HAP-1 (cell line): ENCODE measurements around the gene TMPO.
"Not testable (repeated sequence)": the region's sequence is repeated elsewhere in the genome, so short reads cannot be mapped to it uniquely, and the experiment has no call there.

ENCODE experiments used
- DNase-seq, 2 experiments: peaks; one replicate each; pipeline ENCODE4 v3.0.0-alpha.2; 2016 to 2020; ENCODE audit warnings: low spot score in 2 of 2
- H3K27me3 ChIP-seq: fragments of 250-450 bp; sonication (Bioruptor Pico); 2 replicates; pipeline ENCODE4 v1.5.1; 2020; ENCODE audit warnings: low read depth, mild to moderate bottlenecking, moderate library complexity
- H3K36me3 ChIP-seq: fragments of 250-450 bp; sonication (Bioruptor Pico); replicated peaks from 2 replicates; pipeline ENCODE4 v1.5.1; 2020; ENCODE audit warnings: mild to moderate bottlenecking
- H3K4me1 ChIP-seq: fragments of 250-450 bp; sonication (Bioruptor Pico); 2 replicates; pipeline ENCODE4 v1.5.1; 2020; ENCODE audit warnings: mild to moderate bottlenecking
- H3K4me3 ChIP-seq: fragments of 250-450 bp; sonication (Bioruptor Pico); 2 replicates; pipeline ENCODE4 v1.5.1; 2020; ENCODE audit warnings: mild to moderate bottlenecking, moderate library complexity
- H3K9me3 ChIP-seq: fragments of 250-450 bp; sonication (Bioruptor Pico); 2 replicates; pipeline ENCODE4 v1.5.1; 2020; ENCODE audit warnings: mild to moderate bottlenecking, moderate library complexity
- in situ Hi-C: fragments of 300-500 bp; cut with MboI; formaldehyde crosslinking; loops from 3 replicates; pipeline ENCODE4 v1.14.3; 2020; ENCODE audit warnings: low sequenced_read_pairs, inconsistent platforms, mixed read lengths

Gene TMPO

GRCh38 chr12:98532687-98533304 lies 17.4 kb downstream of the TMPO start:
- no peaks in the 10 kb centered on the region for H3K9me3 ChIP-seq
- no peaks in the 10 kb centered on the region for H3K4me1 ChIP-seq
- H3K27me3 ChIP-seq, result no peaks in the 10 kb centered on the region
- no peak overlapping the region for H3K4me3 ChIP-seq
- in situ Hi-C loops, result no loop called here
- H3K36me3 ChIP-seq, result peaks cover 87% of the 10 kb centered on the region
- peak; percentile 38 to 63 for DNase-seq

- Histone ChIP-seq H3K27me3 (no peaks in the 10 kb centered on the region), H3K4me1 (no peaks in the 10 kb centered on the region), H3K36me3 (peaks cover 85% of the 10 kb centered on the region), H3K9me3 (no peaks in the 10 kb centered on the region), H3K4me3 (no peak overlapping the region)
- in situ Hi-C loops, result no loop called here
- no peak for DNase-seq
Observed at GRCh38 chr12:98533723-98534251, 18.4 kb downstream of the TMPO start.

GRCh38 chr12:98538031-98538430 lies 22.6 kb downstream of the TMPO start:
- Histone ChIP-seq H3K36me3 (peaks cover 79% of the 10 kb centered on the region), H3K4me3 (no peak overlapping the region), H3K9me3 (no peaks in the 10 kb centered on the region), H3K4me1 (no peaks in the 10 kb centered on the region), H3K27me3 (no peaks in the 10 kb centered on the region)
- in situ Hi-C loops, result no loop called here
- DNase-seq, result no peak

GRCh38 chr12:98543701-98544100 lies 28.3 kb downstream of the TMPO start:
- Histone ChIP-seq H3K4me3 (no peak overlapping the region), H3K9me3 (no peaks in the 10 kb centered on the region), H3K4me1 (no peaks in the 10 kb centered on the region), H3K27me3 (no peaks in the 10 kb centered on the region), H3K36me3 (peaks cover 85% of the 10 kb centered on the region)
- DNase-seq, result no peak
- in situ Hi-C loops, result no loop called here

GRCh38 chr12:98544751-98545150 lies 29.4 kb downstream of the TMPO start:
- H3K36me3 ChIP-seq, result peaks cover 88% of the 10 kb centered on the region
- in situ Hi-C loops, result no loop called here
- no peaks in the 10 kb centered on the region for H3K4me1 ChIP-seq
- no peaks in the 10 kb centered on the region for H3K9me3 ChIP-seq
- H3K4me3 ChIP-seq, result no peak overlapping the region
- no peak for DNase-seq
- no peaks in the 10 kb centered on the region for H3K27me3 ChIP-seq

- no peak overlapping the region for H3K4me3 ChIP-seq
- H3K4me1 ChIP-seq, result no peaks in the 10 kb centered on the region
- H3K27me3 ChIP-seq, result no peaks in the 10 kb centered on the region
- peaks cover 63% of the 10 kb centered on the region for H3K36me3 ChIP-seq
- H3K9me3 ChIP-seq, result no peaks in the 10 kb centered on the region
- in situ Hi-C loops, result loop anchor here (25.0 kb wide), 1 partner anchor 463 kb away; no protein-coding TSS in a partner anchor
- DNase-seq, result no peak
Observed at GRCh38 chr12:98549371-98550110, 34.2 kb downstream of the TMPO start.

GRCh38 chr12:98551787-98552186 lies 36.4 kb downstream of the TMPO start:
- DNase-seq, result no peak
- H3K9me3 ChIP-seq, result no peaks in the 10 kb centered on the region
- H3K4me1 ChIP-seq, result no peaks in the 10 kb centered on the region
- in situ Hi-C loops, result loop anchor here (25.0 kb wide), 1 partner anchor 461 kb away; no protein-coding TSS in a partner anchor
- no peaks in the 10 kb centered on the region for H3K27me3 ChIP-seq
- no peak overlapping the region for H3K4me3 ChIP-seq
- H3K36me3 ChIP-seq, result peaks cover 43% of the 10 kb centered on the region

- in situ Hi-C loops, result loop anchor here (25.0 kb wide), 1 partner anchor 454 kb away; no protein-coding TSS in a partner anchor
- not testable (repeated sequence) for H3K9me3 ChIP-seq, H3K4me3 ChIP-seq, H3K4me1 ChIP-seq, DNase-seq, H3K36me3 ChIP-seq, H3K27me3 ChIP-seq
Observed at GRCh38 chr12:98558097-98558496, 42.7 kb downstream of the TMPO start.

GRCh38 chr12:98559666-98560065 lies 44.3 kb downstream of the TMPO start:
- Histone ChIP-seq H3K4me1 (no peaks in the 10 kb centered on the region; the same call in 1 of the 2 replicates), H3K4me3 (no peak overlapping the region), H3K36me3 (no peaks in the 10 kb centered on the region), H3K9me3 (no peaks in the 10 kb centered on the region), H3K27me3 (no peaks in the 10 kb centered on the region)
- in situ Hi-C loops, result loop anchor here (25.0 kb wide), 1 partner anchor 453 kb away; no protein-coding TSS in a partner anchor
- DNase-seq, result no peak

GRCh38 chr12:98561846-98562245 lies 46.5 kb downstream of the TMPO start:
- peaks cover 5% of the 10 kb centered on the region for H3K4me1 ChIP-seq
- H3K36me3 ChIP-seq, result no peaks in the 10 kb centered on the region
- in situ Hi-C loops, result loop anchor here (25.0 kb wide), 1 partner anchor 450 kb away; no protein-coding TSS in a partner anchor
- H3K27me3 ChIP-seq, result no peaks in the 10 kb centered on the region
- DNase-seq, result no peak
- no peak overlapping the region for H3K4me3 ChIP-seq
- H3K9me3 ChIP-seq, result no peaks in the 10 kb centered on the region

- no peaks in the 10 kb centered on the region for H3K36me3 ChIP-seq
- H3K4me1 ChIP-seq, result no peaks in the 10 kb centered on the region
- no peaks in the 10 kb centered on the region for H3K9me3 ChIP-seq
- no peaks in the 10 kb centered on the region for H3K27me3 ChIP-seq
- H3K4me3 ChIP-seq, result no peak overlapping the region
- peak in 1 of 2 experiments; percentile 23 for DNase-seq
- in situ Hi-C loops, result loop anchor here (25.0 kb wide), 1 partner anchor 440 kb away; no protein-coding TSS in a partner anchor
Observed at GRCh38 chr12:98572010-98572409, 56.6 kb downstream of the TMPO start.

GRCh38 chr12:98574110-98574509 lies 58.7 kb downstream of the TMPO start:
- Histone ChIP-seq H3K4me1 (no peaks in the 10 kb centered on the region), H3K36me3 (no peaks in the 10 kb centered on the region), H3K4me3 (no peak overlapping the region), H3K9me3 (no peaks in the 10 kb centered on the region), H3K27me3 (peaks cover 3% of the 10 kb centered on the region; the same call in 1 of the 2 replicates)
- no peak for DNase-seq
- in situ Hi-C loops, result loop anchor here (25.0 kb wide), 1 partner anchor 438 kb away; no protein-coding TSS in a partner anchor

GRCh38 chr12:98575013-98575412 lies 59.6 kb downstream of the TMPO start:
- in situ Hi-C loops, result no loop called here
- peaks cover 3% of the 10 kb centered on the region; the same call in 1 of the 2 replicates for H3K27me3 ChIP-seq
- H3K9me3 ChIP-seq, result no peaks in the 10 kb centered on the region
- no peaks in the 10 kb centered on the region for H3K4me1 ChIP-seq
- no peaks in the 10 kb centered on the region for H3K36me3 ChIP-seq
- no peak for DNase-seq
- no peak overlapping the region for H3K4me3 ChIP-seq

- in situ Hi-C loops, H3K4me3 ChIP-seq, DNase-seq, H3K36me3 ChIP-seq, H3K27me3 ChIP-seq, H3K9me3 ChIP-seq, H3K4me1 ChIP-seq: not testable (repeated sequence)
Observed at GRCh38 chr12:98576795-98577194, 61.4 kb downstream of the TMPO start.
